HL-60 (cell line): ENCODE measurements around the gene NEU2.

Experiments
- GABPA ChIP-seq: IDR thresholded peaks from 2 replicates; pipeline ENCODE4 v1.6.1; 2012; ENCODE audit warnings: low read depth
- POLR2AphosphoS5 ChIP-seq: IDR thresholded peaks from 2 replicates; pipeline ENCODE4 v1.6.1; 2012; ENCODE audit warnings: low read depth
- REST ChIP-seq: IDR thresholded peaks from 2 replicates; pipeline ENCODE4 v1.6.1; 2012; ENCODE audit warnings: low read depth; ENCODE audit not compliant: insufficient replicate concordance
- SPI1 ChIP-seq: IDR thresholded peaks from 2 replicates; pipeline ENCODE4 v1.6.1; 2012; ENCODE audit warnings: low read depth, mild to moderate bottlenecking, borderline replicate concordance
- TF ChIP-seq, protein P1 (sequence below): IDR thresholded peaks from one replicate; pipeline ENCODE4 v1.5.1; 2011; ENCODE audit warnings: low read length, control low read depth, inconsistent platforms; ENCODE audit not compliant: insufficient read depth

GRCh38 chr2:233060501-233060979 is 28.1 kb downstream of the NEU2 start:
- TF ChIP-seq POLR2AphosphoS5, result no peak; the same call in none of the 2 replicates
- TF ChIP-seq, protein P1, sequence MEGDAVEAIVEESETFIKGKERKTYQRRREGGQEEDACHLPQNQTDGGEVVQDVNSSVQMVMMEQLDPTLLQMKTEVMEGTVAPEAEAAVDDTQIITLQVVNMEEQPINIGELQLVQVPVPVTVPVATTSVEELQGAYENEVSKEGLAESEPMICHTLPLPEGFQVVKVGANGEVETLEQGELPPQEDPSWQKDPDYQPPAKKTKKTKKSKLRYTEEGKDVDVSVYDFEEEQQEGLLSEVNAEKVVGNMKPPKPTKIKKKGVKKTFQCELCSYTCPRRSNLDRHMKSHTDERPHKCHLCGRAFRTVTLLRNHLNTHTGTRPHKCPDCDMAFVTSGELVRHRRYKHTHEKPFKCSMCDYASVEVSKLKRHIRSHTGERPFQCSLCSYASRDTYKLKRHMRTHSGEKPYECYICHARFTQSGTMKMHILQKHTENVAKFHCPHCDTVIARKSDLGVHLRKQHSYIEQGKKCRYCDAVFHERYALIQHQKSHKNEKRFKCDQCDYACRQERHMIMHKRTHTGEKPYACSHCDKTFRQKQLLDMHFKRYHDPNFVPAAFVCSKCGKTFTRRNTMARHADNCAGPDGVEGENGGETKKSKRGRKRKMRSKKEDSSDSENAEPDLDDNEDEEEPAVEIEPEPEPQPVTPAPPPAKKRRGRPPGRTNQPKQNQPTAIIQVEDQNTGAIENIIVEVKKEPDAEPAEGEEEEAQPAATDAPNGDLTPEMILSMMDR, result no peak
- TF ChIP-seq REST, result no peak
- TF ChIP-seq GABPA, result no peak
- no peak for TF ChIP-seq SPI1
